Testis (tissue), 2 donors: ENCODE results near the gene ISOC2.

Source experiments
- POLR2A ChIP-seq: fragments of 450-650 bp; IDR thresholded peaks from one replicate; pipeline ENCODE4 v1.6.1; 2017; ENCODE audit warnings: antibody characterized with exemption, mild to moderate bottlenecking, moderate library complexity
- TF ChIP-seq, protein P1 (sequence below), 3 experiments: fragments of 450-650 bp in 2 of 3; fragments of 200-600 bp in 1 of 3; sonication (generic) in 1 of 3; IDR thresholded peaks; one replicate each; pipeline ENCODE4 v1.5.1; 2016 to 2019; ENCODE audit warnings: antibody characterized with exemption in 3 of 3, mild to moderate bottlenecking in 2 of 3, moderate library complexity in 1 of 3

GRCh38 chr19:55500368-55500952 is 39.0 kb upstream of the ISOC2 start:
- TF ChIP-seq, protein P1, sequence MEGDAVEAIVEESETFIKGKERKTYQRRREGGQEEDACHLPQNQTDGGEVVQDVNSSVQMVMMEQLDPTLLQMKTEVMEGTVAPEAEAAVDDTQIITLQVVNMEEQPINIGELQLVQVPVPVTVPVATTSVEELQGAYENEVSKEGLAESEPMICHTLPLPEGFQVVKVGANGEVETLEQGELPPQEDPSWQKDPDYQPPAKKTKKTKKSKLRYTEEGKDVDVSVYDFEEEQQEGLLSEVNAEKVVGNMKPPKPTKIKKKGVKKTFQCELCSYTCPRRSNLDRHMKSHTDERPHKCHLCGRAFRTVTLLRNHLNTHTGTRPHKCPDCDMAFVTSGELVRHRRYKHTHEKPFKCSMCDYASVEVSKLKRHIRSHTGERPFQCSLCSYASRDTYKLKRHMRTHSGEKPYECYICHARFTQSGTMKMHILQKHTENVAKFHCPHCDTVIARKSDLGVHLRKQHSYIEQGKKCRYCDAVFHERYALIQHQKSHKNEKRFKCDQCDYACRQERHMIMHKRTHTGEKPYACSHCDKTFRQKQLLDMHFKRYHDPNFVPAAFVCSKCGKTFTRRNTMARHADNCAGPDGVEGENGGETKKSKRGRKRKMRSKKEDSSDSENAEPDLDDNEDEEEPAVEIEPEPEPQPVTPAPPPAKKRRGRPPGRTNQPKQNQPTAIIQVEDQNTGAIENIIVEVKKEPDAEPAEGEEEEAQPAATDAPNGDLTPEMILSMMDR (IDR thresholded peaks at IDR 0.05): no peak
- TF ChIP-seq POLR2A: no peak
